A673 (cell line): ENCODE data around the gene CPPED1. TPM values are rescaled to one million over a fixed set of nuclear protein-coding genes. Genes with fewer than 3 reads are reported as not detected.

Experiments used
- BruUV-seq: library from RNA; stranded (reverse); fragments of 400-500 nt; replicated peaks from 2 replicates; lab custom pipeline; 2021; lab: Mats Ljungman, UMichigan
- CTCF ChIA-PET: fragments of 300-600 bp; sonication (Branson Sonifier 250); formaldehyde crosslinking; loops from one replicate; lab custom pipeline; 2022; ENCODE audit warnings: antibody characterized with exemption; lab: Charles Lee
- POLR2A ChIA-PET: fragments of 300-600 bp; sonication (Branson Sonifier 250); formaldehyde crosslinking; loops from one replicate; lab custom pipeline; 2022; ENCODE audit warnings: antibody characterized with exemption; ENCODE audit not compliant: low non-redundant PET; lab: Charles Lee
- DNase-seq: peaks from one replicate; pipeline ENCODE4 v3.0.0-alpha.2; 2015; ENCODE audit warnings: low spot score
- H3K27ac ChIP-seq: fragments of 200-600 bp; sonication (generic); 2 replicates; pipeline ENCODE4 v1.5.1; 2016; ENCODE audit warnings: mixed run types, low read depth, mild to moderate bottlenecking, mixed read lengths, antibody characterized with exemption, low read length; ENCODE audit not compliant: poor library complexity, severe bottlenecking
- H3K27me3 ChIP-seq: fragments of 200-600 bp; sonication (generic); replicated peaks from 2 replicates; pipeline ENCODE4 v1.6.1; 2017; ENCODE audit warnings: mixed run types, low read depth, mild to moderate bottlenecking, mixed read lengths, antibody characterized with exemption, low read length; ENCODE audit not compliant: insufficient read depth, poor library complexity
- H3K36me3 ChIP-seq: fragments of 200-600 bp; sonication (generic); 2 replicates; pipeline ENCODE4 v1.6.1; 2016; ENCODE audit warnings: mixed run types, mild to moderate bottlenecking, mixed read lengths, antibody characterized with exemption, low read length; ENCODE audit not compliant: insufficient read depth, poor library complexity, severe bottlenecking
- H3K4me1 ChIP-seq: fragments of 200-600 bp; sonication (generic); 2 replicates; pipeline ENCODE4 v1.6.1; 2017; ENCODE audit warnings: mixed run types, mild to moderate bottlenecking, mixed read lengths, antibody characterized with exemption, low read length; ENCODE audit not compliant: insufficient read depth, poor library complexity, severe bottlenecking
- H3K4me3 ChIP-seq: fragments of 200-600 bp; sonication (generic); 2 replicates; pipeline ENCODE4 v1.5.1; 2016; ENCODE audit warnings: low read depth, mixed run types, mild to moderate bottlenecking, mixed read lengths, low read length; ENCODE audit not compliant: poor library complexity, severe bottlenecking
- H3K9me3 ChIP-seq: fragments of 200-600 bp; sonication (generic); 2 replicates; pipeline ENCODE4 v1.6.1; 2016; ENCODE audit warnings: mixed run types, low read depth, mild to moderate bottlenecking, mixed read lengths, antibody characterized with exemption, low read length; ENCODE audit not compliant: poor library complexity, severe bottlenecking
- CTCF ChIP-seq: fragments of 300-800, 200-600 bp; sonication (generic); conservative IDR thresholded peaks from 2 replicates; pipeline ENCODE4 v1.5.1; 2017; ENCODE audit warnings: low read depth, mild to moderate bottlenecking, antibody characterized with exemption, low read length, moderate library complexity, mixed read lengths
- EZH2 ChIP-seq: fragments of 200-600 bp; sonication (generic); IDR thresholded peaks from 2 replicates; pipeline ENCODE4 v1.6.1; 2017; ENCODE audit warnings: borderline replicate concordance, low read depth, mild to moderate bottlenecking, mixed read lengths, antibody characterized with exemption, low read length; ENCODE audit not compliant: poor library complexity, severe bottlenecking
- intact Hi-C: fragments of 100-400 bp; cut with micrococcal nuclease; formaldehyde crosslinking; loops from one replicate; pipeline ENCODE4 v1.10.0; 2022; ENCODE audit not compliant: unreplicated experiment
- total RNA-seq: library from RNA; stranded (reverse); gene quantifications from 2 replicates; pipeline ENCODE4 v1.2.3, GENCODE V29; 2021

Gene CPPED1
- total RNA-seq, 1 experiment from 2014 or later, result 0.90 TPM

GRCh38 chr16:12678983-12679382, 124.7 kb downstream of the CPPED1 start:
- POLR2A ChIA-PET, result no interaction called here
- BruUV-seq, result no TSS peak
- TF ChIP-seq EZH2 (no peak), CTCF (no peak)
- no peak for DNase-seq
- H3K4me3 ChIP-seq, result no peak overlapping the region
- H3K27me3 ChIP-seq, result no peaks in the 10 kb centered on the region
- H3K4me1 ChIP-seq, result no peaks in the 10 kb centered on the region
- no peaks in the 10 kb centered on the region for H3K9me3 ChIP-seq
- H3K36me3 ChIP-seq, result no peaks in the 10 kb centered on the region
- H3K27ac ChIP-seq, result no peak overlapping the region
- intact Hi-C loops, result no loop called here
- CTCF ChIA-PET, result no interaction called here

- no peak for DNase-seq
- Histone ChIP-seq H3K27ac (no peak overlapping the region), H3K9me3 (no peaks in the 10 kb centered on the region), H3K27me3 (no peaks in the 10 kb centered on the region), H3K4me1 (no peaks in the 10 kb centered on the region), H3K4me3 (no peak overlapping the region), H3K36me3 (no peaks in the 10 kb centered on the region)
- CTCF ChIA-PET, result no interaction called here
- intact Hi-C loops, result no loop called here
- POLR2A ChIA-PET, result no interaction called here
- BruUV-seq, result no TSS peak
- TF ChIP-seq EZH2, result no peak
- TF ChIP-seq CTCF, result no peak
Observed at GRCh38 chr16:12677502-12677901, 126.2 kb downstream of the CPPED1 start.

GRCh38 chr16:12675852-12676251, 127.8 kb downstream of the CPPED1 start:
- ChIA-PET CTCF (no interaction called here), POLR2A (no interaction called here)
- Histone ChIP-seq H3K9me3 (no peaks in the 10 kb centered on the region), H3K27me3 (no peaks in the 10 kb centered on the region), H3K36me3 (no peaks in the 10 kb centered on the region), H3K27ac (no peak overlapping the region), H3K4me1 (no peaks in the 10 kb centered on the region), H3K4me3 (no peak overlapping the region)
- intact Hi-C loops, result no loop called here
- TF ChIP-seq CTCF (no peak), EZH2 (no peak)
- no TSS peak for BruUV-seq
- no peak for DNase-seq
